A673 (cell line): Measurements from ENCODE around the gene TTC3. TPM values are rescaled to one million over a fixed set of nuclear protein-coding genes. Genes with fewer than 3 reads are reported as not detected.

Experiments
- BruUV-seq: library from RNA; stranded (reverse); fragments of 400-500 nt; replicated peaks from 2 replicates; lab custom pipeline; 2021; lab: Mats Ljungman, UMichigan
- CTCF ChIA-PET: fragments of 300-600 bp; sonication (Branson Sonifier 250); formaldehyde crosslinking; loops from one replicate; lab custom pipeline; 2022; ENCODE audit warnings: antibody characterized with exemption; lab: Charles Lee
- POLR2A ChIA-PET: fragments of 300-600 bp; sonication (Branson Sonifier 250); formaldehyde crosslinking; loops from one replicate; lab custom pipeline; 2022; ENCODE audit warnings: antibody characterized with exemption; ENCODE audit not compliant: low non-redundant PET; lab: Charles Lee
- DNase-seq: peaks from one replicate; pipeline ENCODE4 v3.0.0-alpha.2; 2015; ENCODE audit warnings: low spot score
- H3K27ac ChIP-seq: fragments of 200-600 bp; sonication (generic); 2 replicates; pipeline ENCODE4 v1.5.1; 2016; ENCODE audit warnings: mixed run types, low read depth, mild to moderate bottlenecking, mixed read lengths, antibody characterized with exemption, low read length; ENCODE audit not compliant: poor library complexity, severe bottlenecking
- H3K27me3 ChIP-seq: fragments of 200-600 bp; sonication (generic); replicated peaks from 2 replicates; pipeline ENCODE4 v1.6.1; 2017; ENCODE audit warnings: mixed run types, low read depth, mild to moderate bottlenecking, mixed read lengths, antibody characterized with exemption, low read length; ENCODE audit not compliant: insufficient read depth, poor library complexity
- H3K36me3 ChIP-seq: fragments of 200-600 bp; sonication (generic); 2 replicates; pipeline ENCODE4 v1.6.1; 2016; ENCODE audit warnings: mixed run types, mild to moderate bottlenecking, mixed read lengths, antibody characterized with exemption, low read length; ENCODE audit not compliant: insufficient read depth, poor library complexity, severe bottlenecking
- H3K4me1 ChIP-seq: fragments of 200-600 bp; sonication (generic); 2 replicates; pipeline ENCODE4 v1.6.1; 2017; ENCODE audit warnings: mixed run types, mild to moderate bottlenecking, mixed read lengths, antibody characterized with exemption, low read length; ENCODE audit not compliant: insufficient read depth, poor library complexity, severe bottlenecking
- H3K4me3 ChIP-seq: fragments of 200-600 bp; sonication (generic); 2 replicates; pipeline ENCODE4 v1.5.1; 2016; ENCODE audit warnings: low read depth, mixed run types, mild to moderate bottlenecking, mixed read lengths, low read length; ENCODE audit not compliant: poor library complexity, severe bottlenecking
- H3K9me3 ChIP-seq: fragments of 200-600 bp; sonication (generic); 2 replicates; pipeline ENCODE4 v1.6.1; 2016; ENCODE audit warnings: mixed run types, low read depth, mild to moderate bottlenecking, mixed read lengths, antibody characterized with exemption, low read length; ENCODE audit not compliant: poor library complexity, severe bottlenecking
- EZH2 ChIP-seq: fragments of 200-600 bp; sonication (generic); IDR thresholded peaks from 2 replicates; pipeline ENCODE4 v1.6.1; 2017; ENCODE audit warnings: borderline replicate concordance, low read depth, mild to moderate bottlenecking, mixed read lengths, antibody characterized with exemption, low read length; ENCODE audit not compliant: poor library complexity, severe bottlenecking
- intact Hi-C: fragments of 100-400 bp; cut with micrococcal nuclease; formaldehyde crosslinking; loops from one replicate; pipeline ENCODE4 v1.10.0; 2022; ENCODE audit not compliant: unreplicated experiment
- total RNA-seq: library from RNA; stranded (reverse); gene quantifications from 2 replicates; pipeline ENCODE4 v1.2.3, GENCODE V29; 2021
- TF ChIP-seq, protein P1 (sequence below): fragments of 300-800, 200-600 bp; sonication (generic); conservative IDR thresholded peaks from 2 replicates; pipeline ENCODE4 v1.5.1; 2017; ENCODE audit warnings: low read depth, mild to moderate bottlenecking, antibody characterized with exemption, low read length, moderate library complexity, mixed read lengths

Gene TTC3
- total RNA-seq, 1 experiment from 2014 or later = 137 TPM

DNA sequence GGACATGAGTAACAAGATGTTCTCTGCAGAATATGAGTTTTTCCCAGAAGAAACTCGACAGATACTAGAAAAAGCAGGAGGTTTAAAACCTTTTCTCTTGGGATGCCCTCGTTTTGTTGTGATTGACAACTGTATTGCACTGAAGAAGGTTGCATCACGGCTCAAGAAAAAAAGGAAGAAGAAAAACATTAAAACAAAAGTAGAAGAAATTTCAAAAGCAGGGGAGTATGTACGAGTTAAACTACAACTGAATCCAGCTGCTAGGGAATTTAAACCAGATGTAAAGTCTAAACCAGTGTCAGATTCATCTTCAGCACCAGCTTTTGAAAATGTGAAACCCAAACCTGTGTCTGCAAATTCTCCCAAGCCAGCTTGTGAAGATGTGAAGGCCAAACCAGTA lies 92.5 kb downstream of the TTC3 start:
- Histone ChIP-seq H3K27ac (peak overlapping the region; percentile 76), H3K4me1 (peaks cover 16% of the 10 kb centered on the region), H3K36me3 (peaks cover 61% of the 10 kb centered on the region), H3K4me3 (no peak overlapping the region), H3K27me3 (no peaks in the 10 kb centered on the region), H3K9me3 (no peaks in the 10 kb centered on the region)
- ChIA-PET CTCF (no interaction called here), POLR2A (interaction anchor here (0.6 kb wide), 1 partner anchor 12 kb away, joined by 3 read pairs; no protein-coding TSS in a partner anchor)
- DNase-seq = no peak
- intact Hi-C loops = loop anchor here (10.0 kb wide), 1 partner anchor 479 kb away; no protein-coding TSS in a partner anchor
- BruUV-seq = TSS peak; percentile 90
- TF ChIP-seq EZH2 = no peak
- TF ChIP-seq, protein P1, sequence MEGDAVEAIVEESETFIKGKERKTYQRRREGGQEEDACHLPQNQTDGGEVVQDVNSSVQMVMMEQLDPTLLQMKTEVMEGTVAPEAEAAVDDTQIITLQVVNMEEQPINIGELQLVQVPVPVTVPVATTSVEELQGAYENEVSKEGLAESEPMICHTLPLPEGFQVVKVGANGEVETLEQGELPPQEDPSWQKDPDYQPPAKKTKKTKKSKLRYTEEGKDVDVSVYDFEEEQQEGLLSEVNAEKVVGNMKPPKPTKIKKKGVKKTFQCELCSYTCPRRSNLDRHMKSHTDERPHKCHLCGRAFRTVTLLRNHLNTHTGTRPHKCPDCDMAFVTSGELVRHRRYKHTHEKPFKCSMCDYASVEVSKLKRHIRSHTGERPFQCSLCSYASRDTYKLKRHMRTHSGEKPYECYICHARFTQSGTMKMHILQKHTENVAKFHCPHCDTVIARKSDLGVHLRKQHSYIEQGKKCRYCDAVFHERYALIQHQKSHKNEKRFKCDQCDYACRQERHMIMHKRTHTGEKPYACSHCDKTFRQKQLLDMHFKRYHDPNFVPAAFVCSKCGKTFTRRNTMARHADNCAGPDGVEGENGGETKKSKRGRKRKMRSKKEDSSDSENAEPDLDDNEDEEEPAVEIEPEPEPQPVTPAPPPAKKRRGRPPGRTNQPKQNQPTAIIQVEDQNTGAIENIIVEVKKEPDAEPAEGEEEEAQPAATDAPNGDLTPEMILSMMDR = no peak

- Histone ChIP-seq H3K36me3 (peaks cover 59% of the 10 kb centered on the region), H3K4me3 (no peak overlapping the region), H3K27me3 (no peaks in the 10 kb centered on the region), H3K9me3 (no peaks in the 10 kb centered on the region), H3K27ac (no peak overlapping the region), H3K4me1 (peaks cover 16% of the 10 kb centered on the region)
- ChIA-PET POLR2A (interaction anchor here (0.5 kb wide), 1 partner anchor 678 kb away, joined by 29 read pairs; no protein-coding TSS in a partner anchor), CTCF (no interaction called here)
- BruUV-seq = no TSS peak
- intact Hi-C loops = loop anchor here (10.0 kb wide), 1 partner anchor 478 kb away; no protein-coding TSS in a partner anchor
- no peak for DNase-seq
- no peak for TF ChIP-seq EZH2
- TF ChIP-seq, protein P1 = peak; percentile 40
Measured at GRCh38 chr21:37166733-37167132, 93.7 kb downstream of the TTC3 start.

- ChIA-PET CTCF (no interaction called here), POLR2A (no interaction called here)
- TF ChIP-seq, protein P1 = no peak
- TF ChIP-seq EZH2 = no peak
- peaks cover 54% of the 10 kb centered on the region for H3K36me3 ChIP-seq
- H3K27ac ChIP-seq = no peak overlapping the region
- H3K27me3 ChIP-seq = no peaks in the 10 kb centered on the region
- H3K4me3 ChIP-seq = no peak overlapping the region
- H3K4me1 ChIP-seq = peaks cover 16% of the 10 kb centered on the region
- intact Hi-C loops = loop anchor here (10.0 kb wide), 1 partner anchor 476 kb away; no protein-coding TSS in a partner anchor
- no peak for DNase-seq
- no TSS peak for BruUV-seq
- no peaks in the 10 kb centered on the region for H3K9me3 ChIP-seq
Measured at GRCh38 chr21:37168666-37169065, 95.6 kb downstream of the TTC3 start.
